Measurements from ENCODE around the gene ADGRL4. TPM values are rescaled to one million over a fixed set of nuclear protein-coding genes. Genes with fewer than 3 reads are reported as not detected.
"Not testable (repeated sequence)": the region's sequence is repeated elsewhere in the genome, so short reads cannot be mapped to it uniquely, and the experiment has no call there.

Gene ADGRL4
- total RNA-seq, 1 donor from 2014 or later, result not detected

GRCh38 chr1:78996791-78997190, 9.7 kb downstream of the ADGRL4 start:
- intact Hi-C loops (cut with micrococcal nuclease), result no loop called here
- no peak overlapping the region for H3K27ac Mint-ChIP-seq
- no peak for DNase-seq
- H3K4me3 Mint-ChIP-seq, result no peak overlapping the region
- no peaks in the 10 kb centered on the region for H3K36me3 Mint-ChIP-seq (ENCODE audit: low read depth)
- no peaks in the 10 kb centered on the region for H3K4me1 Mint-ChIP-seq
- H3K9me3 Mint-ChIP-seq, result no peaks in the 10 kb centered on the region
- no peaks in the 10 kb centered on the region for H3K27me3 Mint-ChIP-seq

GRCh38 chr1:78987042-78987441, 19.5 kb downstream of the ADGRL4 start:
- intact Hi-C loops (cut with micrococcal nuclease), result no loop called here
- Mint-ChIP-seq H3K9me3 (no peaks in the 10 kb centered on the region), H3K4me1 (no peaks in the 10 kb centered on the region), H3K4me3 (no peak overlapping the region), H3K27ac (no peak overlapping the region), H3K27me3 (no peaks in the 10 kb centered on the region), H3K36me3 (ENCODE audit: low read depth) (no peaks in the 10 kb centered on the region)
- DNase-seq, result no peak

- no peak for DNase-seq
- no peak overlapping the region for H3K4me3 Mint-ChIP-seq
- H3K9me3 Mint-ChIP-seq, result no peaks in the 10 kb centered on the region
- no peaks in the 10 kb centered on the region for H3K36me3 Mint-ChIP-seq (ENCODE audit: low read depth)
- no peaks in the 10 kb centered on the region for H3K27me3 Mint-ChIP-seq
- no peak overlapping the region for H3K27ac Mint-ChIP-seq
- intact Hi-C loops (cut with micrococcal nuclease), result no loop called here
- H3K4me1 Mint-ChIP-seq, result no peaks in the 10 kb centered on the region
Measured at GRCh38 chr1:78980511-78980910, 26.0 kb downstream of the ADGRL4 start.

GRCh38 chr1:78972723-78973122, 33.8 kb downstream of the ADGRL4 start:
- Mint-ChIP-seq H3K4me3 (no peak overlapping the region), H3K36me3 (ENCODE audit: low read depth) (no peaks in the 10 kb centered on the region), H3K9me3 (no peaks in the 10 kb centered on the region), H3K4me1 (no peaks in the 10 kb centered on the region), H3K27me3 (no peaks in the 10 kb centered on the region), H3K27ac (no peak overlapping the region)
- DNase-seq, result no peak
- intact Hi-C loops (cut with micrococcal nuclease), result no loop called here

- H3K4me1 Mint-ChIP-seq; H3K36me3 Mint-ChIP-seq (ENCODE audit: low read depth); intact Hi-C loops (cut with micrococcal nuclease); H3K27ac Mint-ChIP-seq; H3K9me3 Mint-ChIP-seq; H3K4me3 Mint-ChIP-seq; DNase-seq; H3K27me3 Mint-ChIP-seq: not testable (repeated sequence)
Measured at GRCh38 chr1:78967091-78967490, 39.4 kb downstream of the ADGRL4 start.

- Mint-ChIP-seq H3K36me3 (ENCODE audit: low read depth) (no peaks in the 10 kb centered on the region), H3K27me3 (no peaks in the 10 kb centered on the region), H3K4me1 (no peaks in the 10 kb centered on the region), H3K27ac (no peak overlapping the region), H3K4me3 (no peak overlapping the region), H3K9me3 (no peaks in the 10 kb centered on the region)
- intact Hi-C loops (cut with micrococcal nuclease), result no loop called here
- DNase-seq, result no peak
Measured at GRCh38 chr1:78958711-78959110, 47.8 kb downstream of the ADGRL4 start.

- Mint-ChIP-seq H3K36me3 (ENCODE audit: low read depth) (no peaks in the 10 kb centered on the region), H3K27ac (no peak overlapping the region), H3K4me3 (no peak overlapping the region), H3K4me1 (no peaks in the 10 kb centered on the region), H3K9me3 (no peaks in the 10 kb centered on the region), H3K27me3 (no peaks in the 10 kb centered on the region)
- intact Hi-C loops (cut with micrococcal nuclease), result no loop called here
- no peak for DNase-seq
Measured at GRCh38 chr1:78950826-78951225, 55.7 kb downstream of the ADGRL4 start.

GRCh38 chr1:78949227-78949626, 57.3 kb downstream of the ADGRL4 start:
- no peak overlapping the region for H3K4me3 Mint-ChIP-seq
- H3K4me1 Mint-ChIP-seq, result no peaks in the 10 kb centered on the region
- no peak overlapping the region for H3K27ac Mint-ChIP-seq
- DNase-seq, result no peak
- no peaks in the 10 kb centered on the region for H3K27me3 Mint-ChIP-seq
- H3K36me3 Mint-ChIP-seq (ENCODE audit: low read depth), result no peaks in the 10 kb centered on the region
- intact Hi-C loops (cut with micrococcal nuclease), result no loop called here
- no peaks in the 10 kb centered on the region for H3K9me3 Mint-ChIP-seq

- no peaks in the 10 kb centered on the region for H3K36me3 Mint-ChIP-seq (ENCODE audit: low read depth)
- intact Hi-C loops (cut with micrococcal nuclease), result no loop called here
- H3K27ac Mint-ChIP-seq, result no peak overlapping the region
- no peak overlapping the region for H3K4me3 Mint-ChIP-seq
- no peaks in the 10 kb centered on the region for H3K27me3 Mint-ChIP-seq
- no peak for DNase-seq
- no peaks in the 10 kb centered on the region for H3K4me1 Mint-ChIP-seq
- no peaks in the 10 kb centered on the region for H3K9me3 Mint-ChIP-seq
Measured at GRCh38 chr1:78919150-78919549, 87.4 kb downstream of the ADGRL4 start.

- Mint-ChIP-seq H3K9me3 (no peaks in the 10 kb centered on the region), H3K4me1 (no peaks in the 10 kb centered on the region), H3K4me3 (no peak overlapping the region), H3K36me3 (ENCODE audit: low read depth) (no peaks in the 10 kb centered on the region), H3K27me3 (no peaks in the 10 kb centered on the region), H3K27ac (no peak overlapping the region)
- intact Hi-C loops (cut with micrococcal nuclease), result no loop called here
- DNase-seq, result no peak
Measured at GRCh38 chr1:78918157-78918556, 88.4 kb downstream of the ADGRL4 start.

- H3K36me3 Mint-ChIP-seq (ENCODE audit: low read depth), result no peaks in the 10 kb centered on the region
- H3K27me3 Mint-ChIP-seq, result no peaks in the 10 kb centered on the region
- intact Hi-C loops (cut with micrococcal nuclease), result no loop called here
- no peaks in the 10 kb centered on the region for H3K9me3 Mint-ChIP-seq
- DNase-seq, result no peak
- H3K4me3 Mint-ChIP-seq, result no peak overlapping the region
- no peak overlapping the region for H3K27ac Mint-ChIP-seq
- no peaks in the 10 kb centered on the region for H3K4me1 Mint-ChIP-seq
Measured at GRCh38 chr1:78916986-78917385, 89.5 kb downstream of the ADGRL4 start.

GRCh38 chr1:78913950-78914349, 92.6 kb downstream of the ADGRL4 start:
- Mint-ChIP-seq H3K4me1 (no peaks in the 10 kb centered on the region), H3K36me3 (ENCODE audit: low read depth) (no peaks in the 10 kb centered on the region), H3K27ac (no peak overlapping the region), H3K4me3 (no peak overlapping the region), H3K9me3 (no peaks in the 10 kb centered on the region), H3K27me3 (no peaks in the 10 kb centered on the region)
- intact Hi-C loops (cut with micrococcal nuclease), result no loop called here
- DNase-seq, result no peak

GRCh38 chr1:78911956-78912880, 94.3 kb downstream of the ADGRL4 start:
- Mint-ChIP-seq H3K27me3 (no peaks in the 10 kb centered on the region), H3K36me3 (ENCODE audit: low read depth) (no peaks in the 10 kb centered on the region), H3K27ac (no peak overlapping the region), H3K4me3 (no peak overlapping the region), H3K4me1 (no peaks in the 10 kb centered on the region), H3K9me3 (no peaks in the 10 kb centered on the region)
- DNase-seq, result no peak
- intact Hi-C loops (cut with micrococcal nuclease), result no loop called here

GRCh38 chr1:78902641-78903040, 103.9 kb downstream of the ADGRL4 start:
- H3K36me3 Mint-ChIP-seq (ENCODE audit: low read depth), result no peaks in the 10 kb centered on the region
- no peaks in the 10 kb centered on the region for H3K9me3 Mint-ChIP-seq
- H3K27me3 Mint-ChIP-seq, result no peaks in the 10 kb centered on the region
- H3K4me1 Mint-ChIP-seq, result no peaks in the 10 kb centered on the region
- no peak overlapping the region for H3K4me3 Mint-ChIP-seq
- intact Hi-C loops (cut with micrococcal nuclease), result no loop called here
- H3K27ac Mint-ChIP-seq, result no peak overlapping the region
- DNase-seq, result no peak

GRCh38 chr1:78894811-78895210, 111.7 kb downstream of the ADGRL4 start:
- no peak overlapping the region for H3K27ac Mint-ChIP-seq
- no peaks in the 10 kb centered on the region for H3K4me1 Mint-ChIP-seq

More at GRCh38 chr1:78894811-78895210, 111.7 kb downstream of the ADGRL4 start:
- DNase-seq, result no peak
- intact Hi-C loops (cut with micrococcal nuclease), result no loop called here
- Mint-ChIP-seq H3K9me3 (no peaks in the 10 kb centered on the region), H3K4me3 (no peak overlapping the region), H3K27me3 (no peaks in the 10 kb centered on the region), H3K36me3 (ENCODE audit: low read depth) (no peaks in the 10 kb centered on the region)

Measured in activated CD4-positive, alpha-beta T cell treated with anti-CD3 and anti-CD28 coated beads, Interleukin-2, amount 10 ng/mL, durations not matched to agents 24 days and 14 days (primary cell).